ENCODE measurements around the gene WDCP.

DNA sequence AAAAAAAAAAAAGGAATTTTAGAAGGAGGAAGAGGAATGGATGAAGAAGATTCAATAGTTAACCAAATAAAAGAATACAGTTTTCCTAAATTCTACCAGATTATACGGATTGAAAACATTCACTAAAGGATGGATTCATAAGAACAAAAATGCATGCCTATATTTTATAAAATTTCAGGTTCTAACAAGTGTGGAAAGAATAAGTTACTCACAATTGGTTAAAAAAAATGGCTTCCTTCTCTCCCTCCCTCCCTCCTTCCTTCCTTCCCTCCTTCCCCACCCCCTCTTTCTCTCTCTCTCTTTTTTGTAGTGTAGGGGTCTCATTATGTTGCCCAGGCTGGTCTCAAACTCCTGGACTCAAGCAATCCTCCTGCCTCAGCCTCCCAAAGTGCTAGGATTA lies 39.0 kb upstream of the WDCP start:
- TF ChIP-seq, protein P1, sequence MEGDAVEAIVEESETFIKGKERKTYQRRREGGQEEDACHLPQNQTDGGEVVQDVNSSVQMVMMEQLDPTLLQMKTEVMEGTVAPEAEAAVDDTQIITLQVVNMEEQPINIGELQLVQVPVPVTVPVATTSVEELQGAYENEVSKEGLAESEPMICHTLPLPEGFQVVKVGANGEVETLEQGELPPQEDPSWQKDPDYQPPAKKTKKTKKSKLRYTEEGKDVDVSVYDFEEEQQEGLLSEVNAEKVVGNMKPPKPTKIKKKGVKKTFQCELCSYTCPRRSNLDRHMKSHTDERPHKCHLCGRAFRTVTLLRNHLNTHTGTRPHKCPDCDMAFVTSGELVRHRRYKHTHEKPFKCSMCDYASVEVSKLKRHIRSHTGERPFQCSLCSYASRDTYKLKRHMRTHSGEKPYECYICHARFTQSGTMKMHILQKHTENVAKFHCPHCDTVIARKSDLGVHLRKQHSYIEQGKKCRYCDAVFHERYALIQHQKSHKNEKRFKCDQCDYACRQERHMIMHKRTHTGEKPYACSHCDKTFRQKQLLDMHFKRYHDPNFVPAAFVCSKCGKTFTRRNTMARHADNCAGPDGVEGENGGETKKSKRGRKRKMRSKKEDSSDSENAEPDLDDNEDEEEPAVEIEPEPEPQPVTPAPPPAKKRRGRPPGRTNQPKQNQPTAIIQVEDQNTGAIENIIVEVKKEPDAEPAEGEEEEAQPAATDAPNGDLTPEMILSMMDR (IDR thresholded peaks at IDR 0.05), result no peak
- no peak for TF ChIP-seq POLR2A (IDR thresholded peaks at IDR 0.05)

Data from uterus (tissue), 2 donors.